GM12878 (cell line): ENCODE data around the gene MAGI1. TPM values are rescaled to one million over a fixed set of nuclear protein-coding genes. Genes with fewer than 3 reads are reported as not detected.

Source experiments
- ATAC-seq: fragments of 200-7000 bp; cut with Tn5 transposase; 3 replicates; pipeline ENCODE4 v1.9.1; 2020; ENCODE audit warnings: mild to moderate bottlenecking, moderate library complexity
- BruUV-seq: library from RNA; stranded (reverse); fragments of 400-500 nt; replicated peaks from 2 replicates; lab custom pipeline; 2021; lab: Mats Ljungman, UMichigan
- CTCF ChIA-PET: fragments of 300-600 bp; sonication (Branson Sonifier 250); formaldehyde crosslinking; extraction: SDS; loops from one replicate; lab custom pipeline; 2021; ENCODE audit warnings: inconsistent platforms; lab: Yijun Ruan, JAX
- POLR2A ChIA-PET: fragments of 350-600 bp; formaldehyde crosslinking; extraction: SDS; loops from one replicate; lab custom pipeline; 2021; ENCODE audit warnings: inconsistent platforms; lab: Charles Lee
- RAD21 ChIA-PET: fragments of 300-600 bp; sonication (Branson Sonifier 250); formaldehyde crosslinking; loops from one replicate; lab custom pipeline; 2023; ENCODE audit warnings: antibody characterized with exemption; ENCODE audit not compliant: unreplicated experiment; lab: Charles Lee
- SMC1A ChIA-PET: fragments of 300-600 bp; sonication (Branson Sonifier 250); formaldehyde crosslinking; loops from one replicate; lab custom pipeline; 2023; ENCODE audit not compliant: unreplicated experiment, uncharacterized antibody; lab: Charles Lee
- DNase-seq: peaks from one replicate; pipeline ENCODE4 v3.0.0-alpha.2; 2011; ENCODE audit warnings: low read depth, low spot score
- FAIRE-seq: peaks from 3 replicates; lab custom pipeline; 2011; peaks lifted over from hg19 to GRCh38; lab: Jason Lieb, UNC
- H2AFZ ChIP-seq: 2 replicates; pipeline ENCODE4 v1.6.0; 2011; ENCODE audit warnings: low read depth, low read length, control low read depth; ENCODE audit not compliant: control insufficient read depth
- H3K27ac ChIP-seq: 2 replicates; pipeline ENCODE4 v1.5.1; 2011; ENCODE audit warnings: control low read depth; ENCODE audit not compliant: control insufficient read depth, insufficient read depth
- H3K27me3 ChIP-seq, 2 experiments: replicated peaks in 1 of 2; 2 replicates each; pipeline versions ENCODE4 v1.6.0 to v1.6.1; 2011; ENCODE audit warnings: low read length in 1 of 2; ENCODE audit not compliant: control insufficient read depth in 2 of 2, insufficient read depth in 2 of 2
- H3K36me3 ChIP-seq, 2 experiments: 2 replicates each; pipeline ENCODE4 v1.5.1; 2011; ENCODE audit warnings: low read length in 1 of 2; ENCODE audit not compliant: control insufficient read depth in 2 of 2, insufficient read depth in 2 of 2
- H3K4me1 ChIP-seq: 2 replicates; pipeline ENCODE4 v1.6.1; 2011; ENCODE audit warnings: mild to moderate bottlenecking, low read length, moderate library complexity, mixed read lengths; ENCODE audit not compliant: control insufficient read depth, insufficient read depth
- H3K4me2 ChIP-seq: 2 replicates; pipeline ENCODE4 v1.6.0; 2011; ENCODE audit warnings: control low read depth; ENCODE audit not compliant: control insufficient read depth, insufficient read depth
- H3K4me3 ChIP-seq: fragments of 200-600 bp; sonication (generic); 2 replicates; pipeline ENCODE4 v1.5.1; 2016
- H3K79me2 ChIP-seq: 2 replicates; pipeline ENCODE4 v1.6.0; 2011; ENCODE audit warnings: low read length; ENCODE audit not compliant: control insufficient read depth, insufficient read depth
- H3K9ac ChIP-seq: 2 replicates; pipeline ENCODE4 v1.8.0; 2011; ENCODE audit warnings: low read length, control low read depth, mixed read lengths; ENCODE audit not compliant: control insufficient read depth, insufficient read depth
- H3K9me3 ChIP-seq: replicated peaks from 3 replicates; pipeline ENCODE4 v1.5.1; 2011; ENCODE audit warnings: mild to moderate bottlenecking, low read length; ENCODE audit not compliant: control insufficient read depth, insufficient read depth
- H4K20me1 ChIP-seq: 2 replicates; pipeline ENCODE4 v1.6.0; 2011; ENCODE audit not compliant: control insufficient read depth, insufficient read depth
- CHD4 ChIP-seq: fragments of 200-600 bp; sonication (generic); IDR thresholded peaks from 2 replicates; pipeline ENCODE4 v1.6.1; 2016; ENCODE audit warnings: mild to moderate bottlenecking
- EGR1 ChIP-seq, 2 experiments: IDR thresholded peaks; 1 replicate in 1 of 2; 2 replicates in 1 of 2; pipeline ENCODE4 v1.6.1; 2011 to 2012; ENCODE audit warnings: low read depth in 2 of 2, low read length in 2 of 2, borderline replicate concordance in 1 of 2, mild to moderate bottlenecking in 1 of 2, moderate library complexity in 1 of 2
- GABPA ChIP-seq: IDR thresholded peaks from 2 replicates; pipeline ENCODE4 v1.6.1; 2014; ENCODE audit warnings: antibody characterized with exemption, low read depth, mild to moderate bottlenecking, inconsistent platforms
- GATAD2B ChIP-seq: fragments of 450-650 bp; conservative IDR thresholded peaks from 2 replicates; pipeline ENCODE4 v1.6.1; 2017; ENCODE audit warnings: low read depth, mild to moderate bottlenecking, moderate library complexity
- IKZF1 ChIP-seq: fragments of 450-650 bp; conservative IDR thresholded peaks from 2 replicates; pipeline ENCODE4 v1.6.1; 2017; ENCODE audit warnings: antibody characterized with exemption, mild to moderate bottlenecking
- JUND ChIP-seq: IDR thresholded peaks from 2 replicates; pipeline ENCODE4 v1.6.1; 2012; ENCODE audit warnings: low read depth, mild to moderate bottlenecking, low read length, improper control_type of control experiment, moderate library complexity
- NFXL1 ChIP-seq: fragments of 450-650 bp; IDR thresholded peaks from 2 replicates; pipeline ENCODE4 v1.6.1; 2017; ENCODE audit warnings: antibody characterized with exemption, mild to moderate bottlenecking, borderline replicate concordance
- RAD51 ChIP-seq: fragments of 450-650 bp; IDR thresholded peaks from 2 replicates; pipeline ENCODE4 v1.6.1; 2016; ENCODE audit warnings: moderate library complexity, mild to moderate bottlenecking, inconsistent platforms
- SIN3A ChIP-seq: IDR thresholded peaks from 2 replicates; pipeline ENCODE4 v1.6.1; 2012; ENCODE audit warnings: low read depth, low read length, improper control_type of control experiment
- SMAD1 ChIP-seq: fragments of 450-650 bp; IDR thresholded peaks from 2 replicates; pipeline ENCODE4 v1.6.1; 2018; ENCODE audit warnings: mild to moderate bottlenecking, low read depth; ENCODE audit not compliant: partially characterized antibody
- STAT3 ChIP-seq: IDR thresholded peaks from 2 replicates; pipeline ENCODE4 v1.6.1; 2011; ENCODE audit warnings: low read depth, low read length, improper control_type of control experiment
- SUPT20H ChIP-seq: IDR thresholded peaks from 2 replicates; pipeline ENCODE4 v1.6.1; 2011; ENCODE audit warnings: low read depth, mild to moderate bottlenecking, low read length, moderate library complexity, borderline replicate concordance; ENCODE audit not compliant: control insufficient read depth
- ZNF217 ChIP-seq: fragments of 450-650 bp; IDR thresholded peaks from 2 replicates; pipeline ENCODE4 v1.6.1; 2017; ENCODE audit warnings: antibody characterized with exemption, mild to moderate bottlenecking
- WGBS: methylation state at CpG from one replicate; pipeline ENCODE4 v1.1.6; 2016; ENCODE audit warnings: low lambda C conversion rate; ENCODE audit not compliant: insufficient replicate concordance, insufficient coverage; ENCODE audit errors: missing lambda C conversion rate; 5-methylcytosine and 5-hydroxymethylcytosine counted together
- in situ Hi-C: fragments of 300-500 bp; cut with MboI; formaldehyde crosslinking; loops from 9 replicates; pipeline ENCODE4 v1.14.3; 2018; ENCODE audit warnings: mixed read lengths
- intact Hi-C: fragments of 100-400 bp; cut with micrococcal nuclease; formaldehyde crosslinking; loops from one replicate; pipeline ENCODE4 v1.14.2; 2022; ENCODE audit not compliant: unreplicated experiment
- polyA plus RNA-seq, 11 experiments: library from polyadenylated mRNA; depleted of rRNA in 4 of 11; unstranded in 6 of 11; stranded (reverse) in 5 of 11; fragments of >200 nt; fragmentation: Nextera tagmentation in 4 of 11; fragmentation: Illumina TruSeq in 1 of 11; extraction: Ambion mirVana in 4 of 11; extraction: Trizol in 1 of 11; gene quantifications; 1 replicate in 1 of 11; 2 replicates in 10 of 11; pipeline versions ENCODE4 v1.2.1 to v1.2.3, GENCODE V29; 2011 to 2016; ENCODE audit warnings: inconsistent platforms in 2 of 11, missing spikeins in 2 of 11, low read depth in 1 of 11
- total RNA-seq, 4 experiments: library from RNA; depleted of rRNA in 3 of 4; stranded (reverse); fragments of >200 nt in 3 of 4; fragmentation: Illumina TruSeq in 1 of 4; extraction: Trizol in 1 of 4; gene quantifications; 2 replicates each; pipeline versions ENCODE4 v1.2.1 to v1.2.3, GENCODE V29; 2013 to 2021
- TF ChIP-seq, protein P1 (sequence below): IDR thresholded peaks from 2 replicates; pipeline ENCODE4 v1.6.1; 2011; ENCODE audit warnings: borderline replicate concordance, low read depth, mild to moderate bottlenecking, moderate library complexity, mixed read lengths, low read length; ENCODE audit not compliant: insufficient read depth; ENCODE audit errors: extremely low read length
- TF ChIP-seq, protein P2 (sequence below): fragments of 450-650 bp; IDR thresholded peaks from 2 replicates; pipeline ENCODE4 v1.6.1; 2017; ENCODE audit warnings: mild to moderate bottlenecking
- TF ChIP-seq, protein P3 (sequence below): IDR thresholded peaks from 2 replicates; pipeline ENCODE4 v1.6.1; 2011; ENCODE audit warnings: borderline replicate concordance, low read depth, mild to moderate bottlenecking, moderate library complexity, low read length; ENCODE audit not compliant: insufficient read depth, poor library complexity, severe bottlenecking
- TF ChIP-seq, protein P4 (sequence below): fragments of 450-650 bp; IDR thresholded peaks from 2 replicates; pipeline ENCODE4 v1.6.1; 2018; ENCODE audit warnings: borderline replicate concordance, mild to moderate bottlenecking; ENCODE audit not compliant: partially characterized antibody

Gene MAGI1
- total and polyA plus RNA-seq, 10 of the 15 experiments (the other 5 are each of a cell fraction or from before 2014, with no cell fraction given) = 0.02 to 3.3 (median 0.29) TPM; not detected in 1

DNA sequence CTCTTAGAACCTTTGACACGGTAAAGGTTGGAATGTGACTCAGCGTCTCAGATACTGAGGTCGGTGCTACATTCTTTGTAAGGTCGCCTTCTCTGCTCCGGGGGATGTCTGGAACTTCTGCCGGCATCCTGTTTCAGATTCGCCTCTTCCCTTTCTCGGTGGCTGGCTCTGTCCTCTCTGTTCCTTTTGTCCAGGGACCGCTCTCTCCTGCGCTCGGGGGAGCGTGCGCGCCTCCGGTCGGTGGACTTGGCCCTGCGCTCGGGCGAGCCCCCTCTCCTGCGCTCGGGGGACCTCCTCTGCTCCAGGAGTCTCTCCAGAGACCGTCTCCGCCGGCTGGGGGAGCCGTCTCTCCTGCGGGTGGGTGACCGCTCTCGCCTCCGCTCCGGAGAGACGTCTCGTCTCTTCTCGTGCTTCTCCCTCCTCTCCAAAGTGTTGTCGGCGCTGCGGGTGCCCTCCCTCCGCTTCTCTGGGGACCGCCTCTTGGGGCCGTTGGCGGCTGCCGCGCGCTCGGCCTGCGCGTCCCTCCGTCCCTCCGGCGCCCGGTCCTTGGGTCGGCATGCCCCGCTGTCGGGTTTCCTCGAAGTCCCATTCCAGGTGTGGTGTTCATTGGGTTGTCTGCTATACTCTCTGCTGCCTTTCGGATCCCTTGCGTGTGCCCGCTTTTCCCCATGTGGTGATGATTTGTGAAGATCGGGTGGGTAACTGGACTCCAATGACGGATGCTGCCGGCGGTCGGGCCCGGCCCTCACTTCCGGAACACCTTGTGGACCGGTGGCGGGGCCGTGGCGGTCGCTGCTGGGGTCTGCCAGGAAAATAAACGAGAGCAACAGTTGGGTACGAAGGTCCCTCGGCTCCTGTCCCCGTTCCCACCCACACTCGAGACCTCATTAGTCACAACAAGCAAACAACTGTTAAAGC is 682.1 kb downstream of the MAGI1 start:
- Histone ChIP-seq H3K79me2 (no peaks in the 10 kb centered on the region), H4K20me1 (no peaks in the 10 kb centered on the region), H3K9me3 (no peaks in the 10 kb centered on the region), H2AFZ (no peak overlapping the region), H3K4me1 (no peaks in the 10 kb centered on the region), H3K36me3 (no peaks in the 10 kb centered on the region), H3K4me3 (no peak overlapping the region), H3K9ac (no peak overlapping the region), H3K4me2 (no peak overlapping the region), H3K27ac (no peak overlapping the region), H3K27me3 (no peaks in the 10 kb centered on the region)
- ChIA-PET CTCF (no interaction called here), RAD21 (no interaction called here), POLR2A (no interaction called here), SMC1A (no interaction called here)
- BruUV-seq = no TSS peak
- intact Hi-C loops = no loop called here
- no peak for DNase-seq
- ATAC-seq = no peak
- WGBS = 66% methylated on average over 54 of the region's 74 CpGs
- no peak for FAIRE-seq
- in situ Hi-C loops = no loop called here
- TF ChIP-seq JUND (no peak), GABPA (no peak), EGR1 (IDR thresholded peaks at IDR 0.05; ENCODE audit: borderline replicate concordance in 1 of 2, low read depth in 2 of 2, low read length in 2 of 2) (no peak), CHD4 (no peak), NFXL1 (no peak), IKZF1 (no peak), SIN3A (no peak), GATAD2B (no peak), SMAD1 (no peak), STAT3 (no peak), RAD51 (no peak), ZNF217 (no peak), SUPT20H (no peak)
- TF ChIP-seq, protein P1, sequence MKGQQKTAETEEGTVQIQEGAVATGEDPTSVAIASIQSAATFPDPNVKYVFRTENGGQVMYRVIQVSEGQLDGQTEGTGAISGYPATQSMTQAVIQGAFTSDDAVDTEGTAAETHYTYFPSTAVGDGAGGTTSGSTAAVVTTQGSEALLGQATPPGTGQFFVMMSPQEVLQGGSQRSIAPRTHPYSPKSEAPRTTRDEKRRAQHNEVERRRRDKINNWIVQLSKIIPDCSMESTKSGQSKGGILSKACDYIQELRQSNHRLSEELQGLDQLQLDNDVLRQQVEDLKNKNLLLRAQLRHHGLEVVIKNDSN = no peak
- TF ChIP-seq, protein P2, sequence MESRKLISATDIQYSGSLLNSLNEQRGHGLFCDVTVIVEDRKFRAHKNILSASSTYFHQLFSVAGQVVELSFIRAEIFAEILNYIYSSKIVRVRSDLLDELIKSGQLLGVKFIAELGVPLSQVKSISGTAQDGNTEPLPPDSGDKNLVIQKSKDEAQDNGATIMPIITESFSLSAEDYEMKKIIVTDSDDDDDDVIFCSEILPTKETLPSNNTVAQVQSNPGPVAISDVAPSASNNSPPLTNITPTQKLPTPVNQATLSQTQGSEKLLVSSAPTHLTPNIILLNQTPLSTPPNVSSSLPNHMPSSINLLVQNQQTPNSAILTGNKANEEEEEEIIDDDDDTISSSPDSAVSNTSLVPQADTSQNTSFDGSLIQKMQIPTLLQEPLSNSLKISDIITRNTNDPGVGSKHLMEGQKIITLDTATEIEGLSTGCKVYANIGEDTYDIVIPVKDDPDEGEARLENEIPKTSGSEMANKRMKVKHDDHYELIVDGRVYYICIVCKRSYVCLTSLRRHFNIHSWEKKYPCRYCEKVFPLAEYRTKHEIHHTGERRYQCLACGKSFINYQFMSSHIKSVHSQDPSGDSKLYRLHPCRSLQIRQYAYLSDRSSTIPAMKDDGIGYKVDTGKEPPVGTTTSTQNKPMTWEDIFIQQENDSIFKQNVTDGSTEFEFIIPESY = no peak
- TF ChIP-seq, protein P3, sequence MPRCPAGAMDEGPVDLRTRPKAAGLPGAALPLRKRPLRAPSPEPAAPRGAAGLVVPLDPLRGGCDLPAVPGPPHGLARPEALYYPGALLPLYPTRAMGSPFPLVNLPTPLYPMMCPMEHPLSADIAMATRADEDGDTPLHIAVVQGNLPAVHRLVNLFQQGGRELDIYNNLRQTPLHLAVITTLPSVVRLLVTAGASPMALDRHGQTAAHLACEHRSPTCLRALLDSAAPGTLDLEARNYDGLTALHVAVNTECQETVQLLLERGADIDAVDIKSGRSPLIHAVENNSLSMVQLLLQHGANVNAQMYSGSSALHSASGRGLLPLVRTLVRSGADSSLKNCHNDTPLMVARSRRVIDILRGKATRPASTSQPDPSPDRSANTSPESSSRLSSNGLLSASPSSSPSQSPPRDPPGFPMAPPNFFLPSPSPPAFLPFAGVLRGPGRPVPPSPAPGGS = no peak
- TF ChIP-seq, protein P4, sequence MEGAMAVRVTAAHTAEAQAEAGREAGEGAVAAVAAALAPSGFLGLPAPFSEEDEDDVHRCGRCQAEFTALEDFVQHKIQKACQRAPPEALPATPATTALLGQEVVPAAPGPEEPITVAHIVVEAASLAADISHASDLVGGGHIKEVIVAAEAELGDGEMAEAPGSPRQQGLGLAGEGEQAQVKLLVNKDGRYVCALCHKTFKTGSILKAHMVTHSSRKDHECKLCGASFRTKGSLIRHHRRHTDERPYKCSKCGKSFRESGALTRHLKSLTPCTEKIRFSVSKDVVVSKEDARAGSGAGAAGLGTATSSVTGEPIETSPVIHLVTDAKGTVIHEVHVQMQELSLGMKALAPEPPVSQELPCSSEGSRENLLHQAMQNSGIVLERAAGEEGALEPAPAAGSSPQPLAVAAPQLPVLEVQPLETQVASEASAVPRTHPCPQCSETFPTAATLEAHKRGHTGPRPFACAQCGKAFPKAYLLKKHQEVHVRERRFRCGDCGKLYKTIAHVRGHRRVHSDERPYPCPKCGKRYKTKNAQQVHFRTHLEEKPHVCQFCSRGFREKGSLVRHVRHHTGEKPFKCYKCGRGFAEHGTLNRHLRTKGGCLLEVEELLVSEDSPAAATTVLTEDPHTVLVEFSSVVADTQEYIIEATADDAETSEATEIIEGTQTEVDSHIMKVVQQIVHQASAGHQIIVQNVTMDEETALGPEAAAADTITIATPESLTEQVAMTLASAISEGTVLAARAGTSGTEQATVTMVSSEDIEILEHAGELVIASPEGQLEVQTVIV = no peak
